HepG2 (cell line): Measurements from ENCODE around the gene TFRC. TPM values are rescaled to one million over a fixed set of nuclear protein-coding genes. Genes with fewer than 3 reads are reported as not detected.

Source experiments
- ATAD3A ChIP-seq: sonication (generic); formaldehyde crosslinking; IDR thresholded peaks from 2 replicates; pipeline ENCODE4 v1.4.0; 2020; ENCODE audit warnings: missing genetic modification reagents
- DR1 ChIP-seq: sonication (generic); formaldehyde crosslinking; IDR thresholded peaks from 2 replicates; pipeline ENCODE4 v1.8.0; 2021; ENCODE audit warnings: mild to moderate bottlenecking, missing genetic modification reagents, inconsistent platforms
- ERF ChIP-seq: IDR thresholded peaks from 2 replicates; pipeline ENCODE4 v1.6.1; 2018; ENCODE audit warnings: missing biosample characterization, missing genetic modification reagents
- GFI1 ChIP-seq: sonication (generic); formaldehyde crosslinking; IDR thresholded peaks from 2 replicates; pipeline ENCODE4 v1.5.0; 2020; ENCODE audit warnings: missing genetic modification reagents, mild to moderate bottlenecking, borderline replicate concordance
- GTF2F1 ChIP-seq: fragments of 150-350 bp; IDR thresholded peaks from 2 replicates; pipeline ENCODE4 v1.6.1; 2014; ENCODE audit warnings: low read length
- MED8 ChIP-seq: sonication (generic); formaldehyde crosslinking; IDR thresholded peaks from 2 replicates; pipeline ENCODE4 v1.8.1; 2023; ENCODE audit warnings: mild to moderate bottlenecking, missing genetic modification reagents; ENCODE audit not compliant: insufficient replicate concordance
- MEIS1 ChIP-seq: sonication (generic); formaldehyde crosslinking; IDR thresholded peaks from 2 replicates; pipeline ENCODE4 v1.9.0; 2021; ENCODE audit warnings: mild to moderate bottlenecking, missing genetic modification reagents, moderate library complexity, borderline replicate concordance
- NFYC ChIP-seq: IDR thresholded peaks from 2 replicates; pipeline ENCODE4 v1.6.1; 2016; ENCODE audit warnings: missing genetic modification reagents, missing compliant biosample characterization
- NR2F2 ChIP-seq: IDR thresholded peaks from 2 replicates; pipeline ENCODE4 v1.6.1; 2012; ENCODE audit warnings: low read depth, inconsistent platforms, borderline replicate concordance
- NR3C1 ChIP-seq: sonication (generic); formaldehyde crosslinking; IDR thresholded peaks from 2 replicates; pipeline ENCODE4 v1.4.0; 2020; ENCODE audit warnings: missing genetic modification reagents
- RAD51 ChIP-seq: fragments of 450-650 bp; IDR thresholded peaks from 2 replicates; pipeline ENCODE4 v1.6.1; 2016; ENCODE audit warnings: borderline replicate concordance
- RBM39 ChIP-seq: fragments of 200-400 bp; formaldehyde crosslinking; IDR thresholded peaks from one replicate; pipeline ENCODE4 v1.6.1; 2018; ENCODE audit warnings: antibody characterized with exemption, mild to moderate bottlenecking, low read depth, low read length; ENCODE audit not compliant: poor library complexity, severe bottlenecking
- SUZ12 ChIP-seq: fragments of 150-350 bp; IDR thresholded peaks from 2 replicates; pipeline ENCODE4 v1.6.1; 2014; ENCODE audit warnings: low read depth, low read length
- U2AF1 ChIP-seq: fragments of 200-400 bp; formaldehyde crosslinking; optimal IDR thresholded peaks from 2 replicates; pipeline ENCODE3; 2017; ENCODE audit warnings: mild to moderate bottlenecking, low read depth, low read length
- ZFP36L1 ChIP-seq: sonication (generic); formaldehyde crosslinking; IDR thresholded peaks from 2 replicates; pipeline ENCODE4 v1.8.0; 2022; ENCODE audit warnings: mild to moderate bottlenecking, missing genetic modification reagents, moderate library complexity
- ZMAT3 ChIP-seq: sonication (generic); formaldehyde crosslinking; conservative IDR thresholded peaks from 2 replicates; pipeline ENCODE4 v1.7.0; 2021; ENCODE audit warnings: missing genetic modification reagents
- ZNF317 ChIP-seq: sonication (generic); formaldehyde crosslinking; IDR thresholded peaks from 2 replicates; pipeline ENCODE4 v1.5.0; 2020; ENCODE audit warnings: mild to moderate bottlenecking, missing genetic modification reagents
- ZNF672 ChIP-seq: sonication (generic); formaldehyde crosslinking; IDR thresholded peaks from 2 replicates; pipeline ENCODE4 v1.8.1; 2022; ENCODE audit warnings: missing genetic modification reagents
- ZNF720 ChIP-seq: sonication (generic); formaldehyde crosslinking; IDR thresholded peaks from 2 replicates; pipeline ENCODE4 v1.4.0; 2020; ENCODE audit warnings: missing genetic modification reagents
- polyA plus RNA-seq, 8 experiments: library from polyadenylated mRNA; depleted of rRNA in 3 of 8; stranded (reverse) in 7 of 8; unstranded in 1 of 8; fragments of >200 nt; fragmentation: Illumina TruSeq in 4 of 8; extraction: Trizol in 4 of 8; gene quantifications; 2 replicates each; pipeline versions ENCODE4 v1.2.1 to v1.2.3, GENCODE V29; 2011 to 2016; ENCODE audit warnings: low read depth in 4 of 8, missing spikeins in 1 of 8, mixed read lengths in 1 of 8; ENCODE audit not compliant: insufficient read depth in 1 of 8
- total RNA-seq, 5 experiments: library from RNA; depleted of rRNA; stranded (reverse); fragments of >200 nt; fragmentation: Illumina TruSeq; extraction: Trizol; gene quantifications; 2 replicates each; pipeline ENCODE4 v1.2.3, GENCODE V29; 2016; ENCODE audit warnings: low read depth in 1 of 5
- TF ChIP-seq, protein P1 (sequence below): IDR thresholded peaks from 2 replicates; pipeline ENCODE4 v1.6.1; 2016; ENCODE audit warnings: low read depth, control low read depth
- TF ChIP-seq, protein P2 (sequence below): sonication (generic); formaldehyde crosslinking; IDR thresholded peaks from 2 replicates; pipeline ENCODE4 v1.8.1; 2022; ENCODE audit warnings: mild to moderate bottlenecking, missing genetic modification reagents
- TF ChIP-seq, protein P3 (sequence below): sonication (generic); formaldehyde crosslinking; IDR thresholded peaks from 2 replicates; pipeline ENCODE4 v1.5.1; 2020; ENCODE audit warnings: missing genetic modification reagents, mild to moderate bottlenecking, borderline replicate concordance
- TF ChIP-seq, protein P4 (sequence below): sonication (generic); formaldehyde crosslinking; IDR thresholded peaks from 2 replicates; pipeline ENCODE4 v1.4.0; 2020; ENCODE audit warnings: missing genetic modification reagents
- TF ChIP-seq, protein P5 (sequence below): sonication (generic); formaldehyde crosslinking; conservative IDR thresholded peaks from 2 replicates; pipeline ENCODE4 v1.4.0; 2020; ENCODE audit warnings: missing genetic modification reagents

Gene TFRC
- total and polyA plus RNA-seq, 2 of the 13 experiments (the other 11 are each of a cell fraction or from before 2014, with no cell fraction given), result 188 to 274 TPM

DNA sequence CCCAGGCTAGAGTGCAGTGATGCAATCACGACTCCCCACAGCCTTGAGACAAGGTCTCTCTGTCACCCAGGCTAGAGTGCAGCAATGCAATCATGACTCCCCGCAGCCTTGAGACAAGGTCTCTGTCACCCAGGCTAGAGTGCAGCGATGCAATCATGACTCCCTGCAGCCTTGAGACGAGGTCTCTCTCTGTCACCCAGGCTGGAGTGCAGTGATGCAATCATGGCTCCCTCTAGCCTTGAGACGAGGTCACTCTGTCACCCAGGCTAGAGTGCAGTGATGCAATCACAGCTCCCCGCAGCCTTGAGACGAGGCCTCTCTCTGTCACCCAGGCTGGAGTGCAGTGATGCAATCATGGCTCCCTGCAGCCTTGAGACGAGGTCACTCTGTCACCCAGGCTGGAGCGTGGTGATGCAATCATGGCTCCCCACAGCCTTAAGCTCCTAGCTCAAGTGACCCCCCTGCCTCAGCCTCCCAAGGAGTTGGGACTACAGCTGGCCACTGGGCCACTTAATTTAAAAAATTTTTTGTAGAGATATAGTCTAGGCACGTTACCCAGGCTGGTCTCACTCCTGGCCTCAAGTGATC lies 26.1 kb downstream of the TFRC start (continued):
- TF ChIP-seq RAD51 (no peak), ERF (CRISPR knock-in tag) (peak; percentile 93), MED8 (CRISPR knock-in tag) (peak; percentile 78), DR1 (CRISPR knock-in tag) (no peak; the same call in 1 of the 2 replicates), RBM39 (no peak), ZMAT3 (CRISPR knock-in tag) (peak; percentile 56; the same call in 1 of the 2 replicates), ZNF317 (peak; percentile 67), GFI1 (peak; percentile 91), MEIS1 (peak; percentile 98; the same call in 1 of the 2 replicates), GTF2F1 (no peak), NR3C1 (no peak), ZNF672 (CRISPR knock-in tag) (peak; percentile 95), U2AF1 (no peak), NR2F2 (peak; percentile 85), ATAD3A (CRISPR knock-in tag) (no peak), ZFP36L1 (CRISPR knock-in tag) (peak; percentile 96), NFYC (CRISPR knock-in tag) (no peak; the same call in 1 of the 2 replicates), SUZ12 (no peak), ZNF720 (no peak)
- TF ChIP-seq, protein P1, sequence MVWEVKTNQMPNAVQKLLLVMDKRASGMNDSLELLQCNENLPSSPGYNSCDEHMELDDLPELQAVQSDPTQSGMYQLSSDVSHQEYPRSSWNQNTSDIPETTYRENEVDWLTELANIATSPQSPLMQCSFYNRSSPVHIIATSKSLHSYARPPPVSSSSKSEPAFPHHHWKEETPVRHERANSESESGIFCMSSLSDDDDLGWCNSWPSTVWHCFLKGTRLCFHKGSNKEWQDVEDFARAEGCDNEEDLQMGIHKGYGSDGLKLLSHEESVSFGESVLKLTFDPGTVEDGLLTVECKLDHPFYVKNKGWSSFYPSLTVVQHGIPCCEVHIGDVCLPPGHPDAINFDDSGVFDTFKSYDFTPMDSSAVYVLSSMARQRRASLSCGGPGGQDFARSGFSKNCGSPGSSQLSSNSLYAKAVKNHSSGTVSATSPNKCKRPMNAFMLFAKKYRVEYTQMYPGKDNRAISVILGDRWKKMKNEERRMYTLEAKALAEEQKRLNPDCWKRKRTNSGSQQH (CRISPR knock-in tag), result peak; percentile 94
- TF ChIP-seq, protein P2, sequence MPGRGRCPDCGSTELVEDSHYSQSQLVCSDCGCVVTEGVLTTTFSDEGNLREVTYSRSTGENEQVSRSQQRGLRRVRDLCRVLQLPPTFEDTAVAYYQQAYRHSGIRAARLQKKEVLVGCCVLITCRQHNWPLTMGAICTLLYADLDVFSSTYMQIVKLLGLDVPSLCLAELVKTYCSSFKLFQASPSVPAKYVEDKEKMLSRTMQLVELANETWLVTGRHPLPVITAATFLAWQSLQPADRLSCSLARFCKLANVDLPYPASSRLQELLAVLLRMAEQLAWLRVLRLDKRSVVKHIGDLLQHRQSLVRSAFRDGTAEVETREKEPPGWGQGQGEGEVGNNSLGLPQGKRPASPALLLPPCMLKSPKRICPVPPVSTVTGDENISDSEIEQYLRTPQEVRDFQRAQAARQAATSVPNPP (CRISPR knock-in tag), result peak; percentile 50; the same call in 1 of the 2 replicates
- TF ChIP-seq, protein P3, sequence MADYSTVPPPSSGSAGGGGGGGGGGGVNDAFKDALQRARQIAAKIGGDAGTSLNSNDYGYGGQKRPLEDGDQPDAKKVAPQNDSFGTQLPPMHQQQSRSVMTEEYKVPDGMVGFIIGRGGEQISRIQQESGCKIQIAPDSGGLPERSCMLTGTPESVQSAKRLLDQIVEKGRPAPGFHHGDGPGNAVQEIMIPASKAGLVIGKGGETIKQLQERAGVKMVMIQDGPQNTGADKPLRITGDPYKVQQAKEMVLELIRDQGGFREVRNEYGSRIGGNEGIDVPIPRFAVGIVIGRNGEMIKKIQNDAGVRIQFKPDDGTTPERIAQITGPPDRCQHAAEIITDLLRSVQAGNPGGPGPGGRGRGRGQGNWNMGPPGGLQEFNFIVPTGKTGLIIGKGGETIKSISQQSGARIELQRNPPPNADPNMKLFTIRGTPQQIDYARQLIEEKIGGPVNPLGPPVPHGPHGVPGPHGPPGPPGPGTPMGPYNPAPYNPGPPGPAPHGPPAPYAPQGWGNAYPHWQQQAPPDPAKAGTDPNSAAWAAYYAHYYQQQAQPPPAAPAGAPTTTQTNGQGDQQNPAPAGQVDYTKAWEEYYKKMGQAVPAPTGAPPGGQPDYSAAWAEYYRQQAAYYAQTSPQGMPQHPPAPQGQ (CRISPR knock-in tag), result peak; percentile 79; the same call in 1 of the 2 replicates
- TF ChIP-seq, protein P4, sequence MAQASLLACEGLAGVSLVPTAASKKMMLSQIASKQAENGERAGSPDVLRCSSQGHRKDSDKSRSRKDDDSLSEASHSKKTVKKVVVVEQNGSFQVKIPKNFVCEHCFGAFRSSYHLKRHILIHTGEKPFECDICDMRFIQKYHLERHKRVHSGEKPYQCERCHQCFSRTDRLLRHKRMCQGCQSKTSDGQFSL (CRISPR knock-in tag), result no peak
- TF ChIP-seq, protein P5, sequence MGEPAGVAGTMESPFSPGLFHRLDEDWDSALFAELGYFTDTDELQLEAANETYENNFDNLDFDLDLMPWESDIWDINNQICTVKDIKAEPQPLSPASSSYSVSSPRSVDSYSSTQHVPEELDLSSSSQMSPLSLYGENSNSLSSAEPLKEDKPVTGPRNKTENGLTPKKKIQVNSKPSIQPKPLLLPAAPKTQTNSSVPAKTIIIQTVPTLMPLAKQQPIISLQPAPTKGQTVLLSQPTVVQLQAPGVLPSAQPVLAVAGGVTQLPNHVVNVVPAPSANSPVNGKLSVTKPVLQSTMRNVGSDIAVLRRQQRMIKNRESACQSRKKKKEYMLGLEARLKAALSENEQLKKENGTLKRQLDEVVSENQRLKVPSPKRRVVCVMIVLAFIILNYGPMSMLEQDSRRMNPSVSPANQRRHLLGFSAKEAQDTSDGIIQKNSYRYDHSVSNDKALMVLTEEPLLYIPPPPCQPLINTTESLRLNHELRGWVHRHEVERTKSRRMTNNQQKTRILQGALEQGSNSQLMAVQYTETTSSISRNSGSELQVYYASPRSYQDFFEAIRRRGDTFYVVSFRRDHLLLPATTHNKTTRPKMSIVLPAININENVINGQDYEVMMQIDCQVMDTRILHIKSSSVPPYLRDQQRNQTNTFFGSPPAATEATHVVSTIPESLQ (CRISPR knock-in tag), result 0 out of 2 replicates have a peak, but pooled peaks have one; percentile 65
